GM18951 (cell line): ENCODE data around the gene HPS4.

Source experiments
- POLR2A ChIP-seq: IDR thresholded peaks from 4 replicates; pipeline ENCODE4 v1.6.1; 2011; ENCODE audit warnings: mild to moderate bottlenecking; ENCODE audit not compliant: insufficient read length, insufficient read depth; ENCODE audit errors: extremely low read depth
- in situ Hi-C: fragments of 300-500 bp; cut with MboI; formaldehyde crosslinking; loops from one replicate; pipeline ENCODE4 v1.12.0; 2022; ENCODE audit warnings: low sequenced_read_pairs, mixed read lengths, inconsistent platforms; ENCODE audit not compliant: unreplicated experiment

HPS4 gene

DNA sequence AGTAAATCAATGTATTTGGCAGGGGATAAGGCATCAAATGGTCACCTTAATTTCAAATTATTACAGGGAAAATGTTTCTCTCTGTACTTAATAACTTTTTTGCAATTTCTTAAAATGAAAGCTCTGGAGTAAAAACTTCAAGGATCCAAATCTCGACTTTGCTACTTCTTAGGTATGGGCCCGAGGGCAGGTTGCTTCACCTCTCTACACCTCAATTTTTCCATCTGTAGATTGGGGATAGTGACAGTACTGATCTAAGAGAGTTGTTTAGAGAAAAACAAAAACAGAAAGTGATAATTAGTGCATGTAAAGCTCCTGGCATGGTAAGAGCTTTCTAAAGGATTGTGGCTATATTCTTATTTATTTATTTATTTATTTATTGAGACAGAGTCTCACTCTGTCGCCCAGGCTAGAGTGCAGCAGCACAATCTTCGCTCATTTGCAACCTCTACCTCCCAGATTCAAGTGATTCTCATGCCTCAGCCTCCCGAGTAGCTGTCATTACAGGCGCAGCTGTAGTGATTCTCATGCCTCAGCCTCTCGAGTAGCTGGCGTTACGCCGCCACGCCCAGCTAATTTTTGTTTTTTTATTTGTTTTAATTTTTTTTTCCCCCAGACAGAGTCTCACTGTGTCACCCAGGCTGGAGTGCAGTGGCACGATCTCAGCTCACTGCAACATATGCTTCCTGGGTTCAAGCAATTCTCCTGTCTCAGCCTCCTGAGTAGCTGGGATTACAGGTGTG, 31.0 kb upstream of the HPS4 start:
- in situ Hi-C loops = no loop called here
- TF ChIP-seq POLR2A = no peak

DNA sequence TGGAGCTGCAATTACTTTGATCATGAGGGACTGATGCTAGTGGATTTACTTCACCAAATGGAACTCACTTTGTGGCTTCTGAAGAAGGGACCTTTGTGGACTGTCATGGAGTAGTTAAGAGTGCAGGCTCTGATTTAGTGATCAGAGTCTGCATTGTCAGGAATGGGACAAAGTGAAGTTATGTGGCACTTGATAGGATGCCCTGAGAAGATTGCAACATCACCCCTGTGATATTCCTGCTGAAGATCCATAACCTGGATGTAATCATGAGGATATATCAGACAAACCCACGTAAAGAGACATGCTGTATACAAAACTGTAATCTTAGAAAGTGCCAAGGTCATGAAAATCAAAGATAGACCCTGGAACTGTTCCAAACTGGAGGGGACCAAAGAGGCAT, 30.3 kb upstream of the HPS4 start:
- in situ Hi-C loops = no loop called here
- TF ChIP-seq POLR2A = no peak

DNA sequence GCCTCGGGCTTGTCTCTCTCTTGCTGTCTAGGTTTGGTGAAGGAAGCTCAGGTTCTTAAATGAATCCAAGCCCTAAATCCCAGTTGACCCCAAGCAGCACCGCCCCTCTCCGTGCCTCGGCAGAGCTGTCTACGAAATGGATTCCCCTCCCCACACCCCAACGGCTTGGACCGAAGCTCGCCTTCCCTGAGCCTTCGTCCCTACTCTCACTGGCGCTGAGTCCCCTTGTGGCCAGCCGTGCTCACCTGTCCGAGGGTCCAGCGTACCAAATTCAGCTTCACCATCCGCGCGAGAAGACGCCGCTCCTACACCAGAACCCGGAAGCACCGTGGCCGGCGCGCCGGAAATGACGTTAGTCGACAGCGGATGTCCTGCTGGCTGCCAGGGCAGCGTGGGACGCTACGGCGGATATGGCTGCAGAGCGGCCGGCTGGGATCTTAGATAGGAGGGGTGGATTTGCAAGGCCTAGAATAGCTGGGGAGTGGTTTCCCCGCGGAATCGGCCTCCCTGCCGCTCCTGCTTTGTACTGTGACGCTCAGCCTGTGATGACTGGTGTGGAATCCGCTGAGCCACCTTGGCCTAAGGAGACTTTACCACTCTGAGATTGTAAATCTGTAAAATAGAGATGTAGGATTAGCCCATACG, 28.7 kb upstream of the HPS4 start, which contains the start of gene TFIP11:
TSS of gene TFIP11 (minus strand) at position 325 of the 645 bp plus-strand sequence. CDS start 2,201 bp downstream, outside the sequence.
- in situ Hi-C loops = no loop called here

GRCh38 chr22:26508148-26508547, 24.6 kb upstream of the HPS4 start:
- in situ Hi-C loops = no loop called here
- TF ChIP-seq POLR2A = no peak

More for the DNA sequence above, 28.7 kb upstream of the HPS4 start, which contains the start of gene TFIP11:
- TF ChIP-seq POLR2A = peak; percentile 85

DNA sequence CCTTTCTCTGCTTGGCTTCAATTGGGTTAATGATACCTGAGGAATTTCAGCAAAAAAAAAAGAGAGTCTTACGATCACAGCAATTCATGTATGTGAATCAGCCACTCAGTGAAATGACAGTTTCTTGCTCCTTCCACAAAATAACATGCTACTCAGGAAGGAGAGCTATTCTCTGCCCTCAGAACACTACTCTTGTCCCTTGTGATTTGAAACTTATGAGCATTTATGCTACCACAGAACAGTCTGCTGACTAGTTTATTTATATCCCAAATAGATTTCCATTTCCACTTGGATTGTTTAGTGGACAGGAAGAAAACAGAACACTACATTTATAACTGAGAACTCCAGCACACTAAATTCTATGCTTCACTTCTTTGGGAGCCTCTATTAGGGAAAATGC, 20.2 kb upstream of the HPS4 start:
- in situ Hi-C loops = no loop called here
- no peak for TF ChIP-seq POLR2A

DNA sequence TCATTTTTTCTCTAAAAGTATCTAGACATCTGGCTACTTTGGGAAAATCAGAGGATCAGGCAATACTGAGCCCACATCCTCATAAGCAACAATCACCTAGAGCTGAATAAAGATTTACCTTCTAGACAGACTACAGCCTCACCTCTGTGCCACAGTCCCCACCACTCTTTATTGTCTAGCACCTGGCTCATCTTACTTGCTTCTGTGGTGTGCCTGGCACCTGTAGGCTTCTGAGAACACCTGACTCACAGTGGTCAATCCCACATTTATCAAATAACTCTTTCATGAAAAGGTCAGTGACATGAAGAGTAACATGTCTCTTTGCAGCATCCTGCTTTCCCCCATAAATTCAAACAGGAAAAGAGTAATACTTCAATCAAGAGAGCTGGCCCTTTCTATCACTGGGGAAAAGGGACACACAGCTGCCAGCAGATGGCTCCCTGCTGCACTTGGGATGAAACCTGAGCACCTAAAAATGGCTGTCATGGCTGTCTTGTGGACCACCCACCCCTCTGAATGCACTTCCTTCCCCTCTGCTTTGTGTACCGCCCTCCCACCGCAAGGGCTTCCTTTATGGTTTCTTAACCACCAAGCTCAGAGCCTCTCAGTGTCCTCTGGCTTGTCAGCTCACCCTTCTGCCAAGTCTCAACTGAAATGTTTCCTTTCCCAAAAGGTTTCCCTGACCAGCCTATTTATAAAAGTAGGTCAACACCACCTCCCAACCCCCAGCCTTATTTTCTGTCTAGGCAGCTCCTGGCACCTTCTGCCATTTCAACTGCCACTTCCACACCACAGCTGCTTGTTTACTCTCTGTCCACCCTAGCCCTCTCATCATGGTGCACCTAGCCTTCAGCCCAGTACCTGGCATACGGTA, 19.3 kb upstream of the HPS4 start:
- no peak for TF ChIP-seq POLR2A
- in situ Hi-C loops = no loop called here

GRCh38 chr22:26501996-26502395, 18.4 kb upstream of the HPS4 start:
- in situ Hi-C loops = no loop called here
- no peak for TF ChIP-seq POLR2A

GRCh38 chr22:26499188-26499703, 15.7 kb upstream of the HPS4 start:
- in situ Hi-C loops = no loop called here
- no peak for TF ChIP-seq POLR2A

DNA sequence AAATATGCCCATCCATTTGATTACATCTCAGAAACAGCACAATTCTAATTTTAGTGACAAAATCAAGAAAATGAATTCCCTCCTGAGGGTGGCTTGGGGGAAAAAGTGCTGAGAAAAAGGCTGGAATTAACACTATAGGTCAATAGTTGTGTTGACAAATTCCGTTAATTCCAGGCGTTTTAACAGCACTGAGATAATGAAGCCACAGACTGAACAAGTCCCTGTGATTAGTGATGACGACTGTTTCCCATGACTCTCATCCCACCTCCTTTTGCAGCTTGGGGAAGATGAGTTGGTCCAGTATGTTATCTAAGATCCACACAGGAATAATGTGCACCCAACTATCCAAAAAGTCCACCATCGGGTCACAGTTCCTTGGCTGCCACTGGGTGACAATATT, 12.9 kb upstream of the HPS4 start:
- TF ChIP-seq POLR2A = no peak
- in situ Hi-C loops = no loop called here

DNA sequence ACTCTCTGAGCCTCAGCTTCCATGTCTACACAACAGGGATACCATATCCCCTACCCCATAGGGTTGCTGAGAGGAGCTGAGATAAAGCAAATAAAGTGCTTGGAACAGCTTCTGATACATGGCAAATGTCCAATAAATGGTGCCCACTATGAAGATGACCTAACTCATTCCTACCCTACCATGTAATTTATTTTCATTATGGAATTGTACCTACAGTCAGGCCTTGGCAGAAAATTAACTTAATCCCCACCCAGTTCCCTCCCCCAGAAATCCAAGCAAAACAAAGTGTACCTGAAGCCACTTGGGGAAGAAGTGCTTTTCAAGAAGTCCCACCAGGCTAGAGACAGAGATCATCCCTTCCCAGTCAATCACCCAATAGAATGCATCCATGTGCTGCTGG, 10.9 kb upstream of the HPS4 start:
- TF ChIP-seq POLR2A = no peak
- in situ Hi-C loops = no loop called here

GRCh38 chr22:26492220-26492619, 8.6 kb upstream of the HPS4 start:
- in situ Hi-C loops = no loop called here
- TF ChIP-seq POLR2A = no peak

DNA sequence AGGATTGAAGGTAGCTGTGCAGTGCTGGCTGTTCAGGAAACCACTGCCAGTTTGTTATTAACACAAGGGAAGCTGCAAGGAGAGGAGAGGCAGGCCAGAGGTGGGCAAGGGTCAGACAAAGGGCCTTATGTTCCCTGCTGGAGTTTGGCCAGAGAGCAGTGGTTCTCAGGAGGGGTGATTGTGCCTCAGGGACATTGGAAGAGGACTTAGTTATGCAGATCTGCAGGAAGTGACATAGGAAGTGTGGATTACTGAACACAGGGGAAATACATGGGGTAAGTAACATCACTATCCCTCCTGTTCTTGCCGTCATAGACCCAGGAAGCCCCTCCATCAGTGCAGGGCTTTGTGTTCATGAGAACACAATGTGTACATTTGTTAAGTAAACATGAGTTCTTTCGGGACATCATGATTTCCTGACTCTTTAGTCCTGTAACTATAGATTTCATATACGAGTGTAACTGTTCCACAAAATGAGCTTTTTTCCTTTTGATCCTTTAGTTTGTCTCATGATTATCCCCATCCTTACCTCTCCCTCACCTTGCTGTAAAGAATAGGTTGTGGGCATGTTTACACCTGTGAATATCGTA, 6.0 kb upstream of the HPS4 start:
- in situ Hi-C loops = no loop called here
- TF ChIP-seq POLR2A = no peak

GRCh38 chr22:26487996-26488395, 4.4 kb upstream of the HPS4 start:
- TF ChIP-seq POLR2A = no peak

More at GRCh38 chr22:26487996-26488395, 4.4 kb upstream of the HPS4 start:
- in situ Hi-C loops = no loop called here
